DMS153 (cell line): ENCODE data around the gene TTC9B.
"Not testable (repeated sequence)": the region's sequence is repeated elsewhere in the genome, so short reads cannot be mapped to it uniquely, and the experiment has no call there.

ENCODE experiments used
- DNase-seq: peaks from one replicate; lab custom pipeline; 2025; lab: John Stamatoyannopoulos, UW

TTC9B gene

DNA sequence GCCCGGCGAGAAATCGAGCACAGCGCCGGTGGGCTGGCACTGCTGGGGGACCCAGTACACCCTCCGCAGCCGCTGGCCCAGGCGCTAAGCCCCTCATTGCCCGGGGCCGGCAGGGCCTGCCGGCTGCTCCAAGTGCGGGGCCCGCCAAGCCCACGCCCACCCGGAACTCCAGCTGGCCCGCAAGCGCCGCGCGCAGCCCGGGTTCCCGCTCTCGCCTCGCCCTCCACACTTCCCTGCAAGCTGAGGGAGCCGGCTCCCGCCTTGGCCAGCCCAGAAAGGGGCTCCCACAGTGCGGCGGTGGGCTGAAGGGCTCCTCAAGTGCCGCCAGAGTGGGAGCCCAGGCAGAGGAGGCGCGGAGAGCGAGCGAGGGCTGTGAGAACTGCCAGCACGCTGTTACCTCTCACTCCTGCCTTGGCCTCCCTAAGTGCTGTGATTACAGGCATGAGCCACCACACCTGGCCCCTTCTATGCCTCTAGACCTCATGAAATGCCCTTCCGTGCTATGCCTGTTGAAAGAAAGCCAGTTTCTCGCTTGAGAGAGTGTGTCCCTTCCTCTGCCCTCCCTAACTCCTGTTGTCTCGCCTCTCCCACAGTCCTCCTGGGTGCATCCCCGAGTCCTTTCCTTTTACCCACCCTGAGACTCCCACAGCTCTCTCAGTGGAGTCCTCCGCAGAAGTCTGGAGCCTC lies 47.7 kb downstream of the TTC9B start:
- DNase-seq: not testable (repeated sequence)

DNA sequence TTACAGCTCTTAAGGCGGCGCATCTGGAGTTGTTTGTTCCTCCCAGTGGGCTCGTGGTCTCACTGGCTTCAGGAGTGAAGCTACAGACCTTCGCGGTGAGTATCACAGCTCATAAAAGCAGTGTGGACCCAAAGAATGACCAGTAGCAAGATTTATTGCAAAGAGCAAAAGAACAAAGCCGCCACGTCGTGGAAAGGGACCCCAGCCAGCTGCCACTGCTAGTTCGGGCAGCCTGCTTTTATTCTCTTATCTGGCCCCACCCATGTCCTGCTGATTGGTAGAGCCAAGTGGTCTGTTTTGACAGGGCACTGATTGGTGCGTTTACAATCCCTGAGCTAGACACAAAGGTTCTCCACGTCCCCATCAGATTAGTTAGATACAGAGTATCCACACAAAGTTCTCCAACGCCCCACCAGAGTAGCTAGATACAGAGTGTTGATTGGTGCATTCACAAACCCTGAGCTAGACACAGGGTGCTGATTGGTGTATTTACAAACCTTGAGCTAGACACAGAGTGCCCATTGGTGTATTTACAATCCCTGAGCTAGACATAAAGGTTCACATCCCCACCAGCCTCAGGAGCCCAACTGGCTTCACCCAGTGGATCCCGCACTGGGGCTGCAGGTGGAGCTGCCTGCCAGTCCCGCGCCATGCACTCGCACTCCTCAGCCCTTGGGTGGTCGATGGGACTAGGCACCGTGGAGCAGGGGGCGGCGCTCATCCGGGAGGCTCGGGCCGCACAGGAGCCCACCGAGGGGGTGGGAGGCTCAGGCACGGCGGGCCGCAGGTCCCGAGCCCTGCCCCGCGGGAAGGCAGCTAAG lies 48.5 kb downstream of the TTC9B start:
- not testable (repeated sequence) for DNase-seq
